Fibroblast of the aortic adventitia (primary cell): ENCODE results near the gene MBTPS1. TPM values are rescaled to one million over a fixed set of nuclear protein-coding genes. Genes with fewer than 3 reads are reported as not detected.

ENCODE experiments used
- DNase-seq: peaks from one replicate; pipeline ENCODE4 v3.0.0-alpha.2; 2010; ENCODE audit warnings: low read depth
- H3K4me3 ChIP-seq: 2 replicates; pipeline ENCODE4 v1.5.1; 2011; ENCODE audit warnings: low read depth, mild to moderate bottlenecking, control low read depth, low read length, moderate library complexity
- CTCF ChIP-seq: IDR thresholded peaks from 2 replicates; pipeline ENCODE4 v1.5.1; 2011; ENCODE audit warnings: mild to moderate bottlenecking, low read length, control low read depth, inconsistent platforms; ENCODE audit not compliant: insufficient read depth
- total RNA-seq: library from RNA; depleted of rRNA; stranded (reverse); fragments of >200 nt; gene quantifications from 2 replicates; pipeline ENCODE4 v1.2.3, GENCODE V29; 2012; ENCODE audit warnings: low replicate concordance

Gene MBTPS1
- total RNA-seq, 1 donor, result 89.0 TPM

- TF ChIP-seq CTCF, result no peak
- H3K4me3 ChIP-seq, result no peak overlapping the region
- DNase-seq, result no peak
Measured at GRCh38 chr16:84016477-84016876, 100.3 kb downstream of the MBTPS1 start.

GRCh38 chr16:84015399-84015798 is 101.3 kb downstream of the MBTPS1 start:
- TF ChIP-seq CTCF, result no peak
- DNase-seq, result no peak
- H3K4me3 ChIP-seq, result no peak overlapping the region

GRCh38 chr16:84014570-84015327 is 102.0 kb downstream of the MBTPS1 start:
- H3K4me3 ChIP-seq, result no peak overlapping the region
- TF ChIP-seq CTCF, result no peak
- no peak for DNase-seq

- no peak for TF ChIP-seq CTCF
- H3K4me3 ChIP-seq, result no peak overlapping the region
- DNase-seq, result no peak
Measured at GRCh38 chr16:84013787-84014569, 102.8 kb downstream of the MBTPS1 start.

GRCh38 chr16:84009282-84009681 is 107.5 kb downstream of the MBTPS1 start:
- no peak overlapping the region for H3K4me3 ChIP-seq
- no peak for DNase-seq
- TF ChIP-seq CTCF, result no peak

- DNase-seq, result no peak
- no peak for TF ChIP-seq CTCF
- no peak overlapping the region for H3K4me3 ChIP-seq
Measured at GRCh38 chr16:84007965-84008364, 108.8 kb downstream of the MBTPS1 start.
